ENCODE measurements around the gene ZC3H4. TPM values are rescaled to one million over a fixed set of nuclear protein-coding genes. Genes with fewer than 3 reads are reported as not detected.
"Not testable (repeated sequence)": the region's sequence is repeated elsewhere in the genome, so short reads cannot be mapped to it uniquely, and the experiment has no call there.

Gene ZC3H4
- total RNA-seq, 4 donors from 2014 or later = 26.2 to 34.7 (median 30.2) TPM

GRCh38 chr19:47084879-47085439 lies 28.6 kb downstream of the ZC3H4 start:
- 97% methylated on average over 24 of the region's 24 CpGs for WGBS
- Histone ChIP-seq H3K36me3 (peaks cover 57 to 98% (median 94%) of the 10 kb centered on the region in 4 donors), H3K4me1 (peaks cover 0 to 4% (median under 1%) of the 10 kb centered on the region in 4 donors), H3K27ac (replicated peaks in 1 of 4) (no peak overlapping the region), H3K27me3 (no peaks in the 10 kb centered on the region), H3K9me3 (no peaks in the 10 kb centered on the region), H3K4me3 (no peak overlapping the region)
- DNase-seq (ENCODE audit: extremely low spot score) = no peak
- intact Hi-C loops (cut with DNase I) = no loop called here
- TF ChIP-seq POLR2A (IDR thresholded peaks at IDR 0.05; ENCODE audit: low read depth) (no peak), CTCF (IDR thresholded peaks at IDR 0.05) (no peak), EP300 (IDR thresholded peaks at IDR 0.05) (no peak), POLR2AphosphoS5 (IDR thresholded peaks at IDR 0.05) (no peak)

- intact Hi-C loops (cut with DNase I) = no loop called here
- no peaks in the 10 kb centered on the region for H3K27me3 ChIP-seq
- DNase-seq (ENCODE audit: extremely low spot score) = no peak
- no peak overlapping the region for H3K4me3 ChIP-seq
- peaks cover 46 to 97% (median 87%) of the 10 kb centered on the region in 4 donors for H3K36me3 ChIP-seq
- WGBS = 95% methylated on average over 5 of the region's 5 CpGs
- no peaks in the 10 kb centered on the region for H3K9me3 ChIP-seq
- no peak for TF ChIP-seq CTCF (IDR thresholded peaks at IDR 0.05)
- no peak for TF ChIP-seq EP300 (IDR thresholded peaks at IDR 0.05)
- no peak for TF ChIP-seq POLR2A (IDR thresholded peaks at IDR 0.05; ENCODE audit: low read depth)
- no peak for TF ChIP-seq POLR2AphosphoS5 (IDR thresholded peaks at IDR 0.05)
- peaks cover 5 to 10% (median 8%) of the 10 kb centered on the region in 4 donors for H3K4me1 ChIP-seq
- H3K27ac ChIP-seq (replicated peaks in 1 of 4) = no peak overlapping the region
Measured at GRCh38 chr19:47082493-47082892, 31.1 kb downstream of the ZC3H4 start.

GRCh38 chr19:47081095-47081494 lies 32.5 kb downstream of the ZC3H4 start:
- no peak for DNase-seq (ENCODE audit: extremely low spot score)
- Histone ChIP-seq H3K9me3 (no peaks in the 10 kb centered on the region), H3K4me1 (peaks cover 5 to 15% (median 8%) of the 10 kb centered on the region in 4 donors), H3K36me3 (peaks cover 46 to 97% (median 87%) of the 10 kb centered on the region in 4 donors), H3K27me3 (no peaks in the 10 kb centered on the region), H3K27ac (replicated peaks in 1 of 4) (peak overlapping the region in 2 of 4 donors; percentile 19 to 80), H3K4me3 (no peak overlapping the region)
- no peak for TF ChIP-seq POLR2AphosphoS5 (IDR thresholded peaks at IDR 0.05)
- no peak for TF ChIP-seq EP300 (IDR thresholded peaks at IDR 0.05)
- no peak for TF ChIP-seq CTCF (IDR thresholded peaks at IDR 0.05)
- no peak for TF ChIP-seq POLR2A (IDR thresholded peaks at IDR 0.05; ENCODE audit: low read depth)
- 66% methylated on average over 4 of the region's 6 CpGs for WGBS
- intact Hi-C loops (cut with DNase I) = no loop called here

GRCh38 chr19:47078351-47078750 lies 35.2 kb downstream of the ZC3H4 start:
- not testable (repeated sequence) for DNase-seq (ENCODE audit: extremely low spot score); H3K27me3 ChIP-seq; H3K9me3 ChIP-seq; H3K4me3 ChIP-seq; H3K27ac ChIP-seq (replicated peaks in 1 of 4)
- H3K4me1 ChIP-seq = peaks cover 5 to 37% (median 8%) of the 10 kb centered on the region in 4 donors
- WGBS = 95% methylated on average over 13 of the region's 13 CpGs
- intact Hi-C loops (cut with DNase I) = loop anchor here (5.0 kb wide), 1 partner anchor 169 kb away; no protein-coding TSS in a partner anchor
- H3K36me3 ChIP-seq = peaks cover 33 to 95% (median 85%) of the 10 kb centered on the region in 4 donors

- no peak overlapping the region for H3K27ac ChIP-seq (replicated peaks in 1 of 4)
- no peak for DNase-seq (ENCODE audit: extremely low spot score)
- H3K27me3 ChIP-seq = no peaks in the 10 kb centered on the region
- H3K4me1 ChIP-seq = peaks cover 5 to 37% (median 8%) of the 10 kb centered on the region in 4 donors
- 77% methylated on average over 13 of the region's 13 CpGs for WGBS
- no peak overlapping the region for H3K4me3 ChIP-seq
- TF ChIP-seq CTCF (IDR thresholded peaks at IDR 0.05) = no peak
- intact Hi-C loops (cut with DNase I) = loop anchor here (5.0 kb wide), 1 partner anchor 171 kb away; no protein-coding TSS in a partner anchor
- peaks cover 43 to 95% (median 85%) of the 10 kb centered on the region in 4 donors for H3K36me3 ChIP-seq
- no peaks in the 10 kb centered on the region for H3K9me3 ChIP-seq
Measured at GRCh38 chr19:47075941-47076340, 37.6 kb downstream of the ZC3H4 start.
